ENCODE data around the gene GPRC5B.

- no peak for TF ChIP-seq POLR2A (IDR thresholded peaks at IDR 0.05)
- no peak for TF ChIP-seq CTCF (IDR thresholded peaks at IDR 0.05)
Measured at GRCh38 chr16:19831678-19832077, 53.0 kb downstream of the GPRC5B start.

Data from uterus (tissue), 2 donors.